NT2/D1 (cell line): ENCODE data around the gene SRSF6.

ENCODE experiments used
- DNase-seq: peaks from one replicate; pipeline ENCODE4 v3.0.0-alpha.2; 2011; ENCODE audit warnings: low read depth, low spot score
- H3K27me3 ChIP-seq: 2 replicates; pipeline ENCODE4 v1.6.0; 2011; ENCODE audit warnings: mild to moderate bottlenecking; ENCODE audit not compliant: insufficient read length, insufficient read depth
- H3K36me3 ChIP-seq: 2 replicates; pipeline ENCODE4 v1.6.1; 2011; ENCODE audit warnings: mild to moderate bottlenecking, low read length, mixed read lengths; ENCODE audit not compliant: insufficient read depth, insufficient read length
- H3K4me1 ChIP-seq: 2 replicates; pipeline ENCODE4 v1.5.1; 2011; ENCODE audit not compliant: insufficient read depth, insufficient read length
- H3K4me3 ChIP-seq: 2 replicates; pipeline ENCODE4 v1.5.1; 2011; ENCODE audit warnings: low read depth; ENCODE audit not compliant: insufficient read length
- H3K9ac ChIP-seq: 2 replicates; pipeline ENCODE4 v1.6.0; 2011; ENCODE audit warnings: low read depth; ENCODE audit not compliant: insufficient read length
- H3K9me3 ChIP-seq: 2 replicates; pipeline ENCODE4 v1.5.1; 2011; ENCODE audit warnings: mild to moderate bottlenecking, low read length; ENCODE audit not compliant: insufficient read depth
- SUZ12 ChIP-seq: IDR thresholded peaks from 2 replicates; pipeline ENCODE4 v1.6.1; 2011; ENCODE audit not compliant: insufficient read length, insufficient read depth; ENCODE audit errors: extremely low read depth
- YY1 ChIP-seq: IDR thresholded peaks from 2 replicates; pipeline ENCODE4 v1.6.1; 2011; ENCODE audit not compliant: insufficient read length, insufficient read depth
- ZNF274 ChIP-seq: IDR thresholded peaks from 2 replicates; pipeline ENCODE4 v1.6.1; 2011; ENCODE audit warnings: mild to moderate bottlenecking, low read depth, low read length

The SRSF6 gene

GRCh38 chr20:43460830-43461200, 3.1 kb downstream of the SRSF6 start:
- H3K36me3 ChIP-seq = peaks cover 70% of the 10 kb centered on the region
- no peak overlapping the region for H3K9ac ChIP-seq
- peaks cover 3% of the 10 kb centered on the region for H3K4me1 ChIP-seq
- H3K4me3 ChIP-seq = no peak overlapping the region
- peaks cover 5% of the 10 kb centered on the region; the same call in 1 of the 2 replicates for H3K9me3 ChIP-seq
- H3K27me3 ChIP-seq = peaks cover 2% of the 10 kb centered on the region
- TF ChIP-seq ZNF274 (no peak), YY1 (no peak), SUZ12 (no peak)
- no peak for DNase-seq

GRCh38 chr20:43461894-43462659, 4.4 kb downstream of the SRSF6 start:
- no peak for TF ChIP-seq ZNF274
- no peak for TF ChIP-seq SUZ12
- no peak for TF ChIP-seq YY1
- no peak overlapping the region for H3K4me3 ChIP-seq
- no peaks in the 10 kb centered on the region for H3K9me3 ChIP-seq
- no peaks in the 10 kb centered on the region for H3K27me3 ChIP-seq
- H3K9ac ChIP-seq = no peak overlapping the region
- peaks cover 72% of the 10 kb centered on the region for H3K36me3 ChIP-seq
- no peak for DNase-seq
- peaks cover 3% of the 10 kb centered on the region for H3K4me1 ChIP-seq

- H3K9me3 ChIP-seq = no peaks in the 10 kb centered on the region
- H3K4me1 ChIP-seq = peaks cover 3% of the 10 kb centered on the region
- no peak for TF ChIP-seq ZNF274
- TF ChIP-seq SUZ12 = no peak
- TF ChIP-seq YY1 = no peak
- peaks cover 75% of the 10 kb centered on the region for H3K36me3 ChIP-seq
- no peak for DNase-seq
- H3K27me3 ChIP-seq = no peaks in the 10 kb centered on the region
- no peak overlapping the region for H3K4me3 ChIP-seq
- no peak overlapping the region for H3K9ac ChIP-seq
Measured at GRCh38 chr20:43462660-43463526, 5.2 kb downstream of the SRSF6 start.

GRCh38 chr20:43463527-43464218, 6.0 kb downstream of the SRSF6 start:
- Histone ChIP-seq H3K36me3 (peaks cover 73% of the 10 kb centered on the region), H3K4me3 (no peak overlapping the region), H3K27me3 (no peaks in the 10 kb centered on the region), H3K9ac (no peak overlapping the region), H3K9me3 (no peaks in the 10 kb centered on the region), H3K4me1 (peaks cover 3% of the 10 kb centered on the region)
- no peak for TF ChIP-seq ZNF274
- TF ChIP-seq SUZ12 = no peak
- no peak for TF ChIP-seq YY1
- DNase-seq = no peak

GRCh38 chr20:43464219-43464790, 6.6 kb downstream of the SRSF6 start:
- peaks cover 70% of the 10 kb centered on the region for H3K36me3 ChIP-seq
- no peaks in the 10 kb centered on the region for H3K4me1 ChIP-seq
- H3K4me3 ChIP-seq = no peak overlapping the region
- DNase-seq = no peak
- H3K27me3 ChIP-seq = no peaks in the 10 kb centered on the region
- TF ChIP-seq SUZ12 (no peak), YY1 (no peak), ZNF274 (no peak)
- H3K9me3 ChIP-seq = no peaks in the 10 kb centered on the region
- no peak overlapping the region for H3K9ac ChIP-seq

GRCh38 chr20:43465625-43465943, 7.9 kb downstream of the SRSF6 start:
- peaks cover 61% of the 10 kb centered on the region for H3K36me3 ChIP-seq

GRCh38 chr20:43467589-43467988, 9.9 kb downstream of the SRSF6 start:
- TF ChIP-seq ZNF274 (no peak), YY1 (no peak), SUZ12 (no peak)
- Histone ChIP-seq H3K27me3 (no peaks in the 10 kb centered on the region), H3K9ac (no peak overlapping the region), H3K4me3 (no peak overlapping the region), H3K9me3 (no peaks in the 10 kb centered on the region), H3K36me3 (peaks cover 41% of the 10 kb centered on the region), H3K4me1 (no peaks in the 10 kb centered on the region)
- DNase-seq = no peak

More at GRCh38 chr20:43465625-43465943, 7.9 kb downstream of the SRSF6 start:
- no peaks in the 10 kb centered on the region for H3K4me1 ChIP-seq
- no peaks in the 10 kb centered on the region for H3K9me3 ChIP-seq
- TF ChIP-seq ZNF274 (no peak), YY1 (no peak), SUZ12 (no peak)
- H3K4me3 ChIP-seq = no peak overlapping the region
- H3K9ac ChIP-seq = no peak overlapping the region
- H3K27me3 ChIP-seq = no peaks in the 10 kb centered on the region
- no peak for DNase-seq
